Hematopoietic multipotent progenitor cell treated with erythropoietin and hydrocortisone succinate and interleukin-3 and kit ligand, for 4 days (in vitro differentiated cells): ENCODE results near the gene MBNL3.
A peak's percentile ranks its signal among the peaks of the same experiment; 100 is the strongest.

Experiments used
- DNase-seq: peaks from one replicate; pipeline ENCODE4 v3.0.0-alpha.2; 2015

Gene MBNL3

GRCh38 chrX:132413459-132413858 is 75.4 kb downstream of the MBNL3 start:
- DNase-seq: peak; percentile 15

GRCh38 chrX:132412208-132412607 is 76.6 kb downstream of the MBNL3 start:
- no peak for DNase-seq

GRCh38 chrX:132411310-132411977 is 77.4 kb downstream of the MBNL3 start:
- DNase-seq: no peak

GRCh38 chrX:132409780-132410556 is 78.9 kb downstream of the MBNL3 start:
- DNase-seq: peak; percentile 8

- no peak for DNase-seq
Measured at GRCh38 chrX:132407691-132408090, 81.1 kb downstream of the MBNL3 start.

- DNase-seq: no peak
Measured at GRCh38 chrX:132406106-132406505, 82.7 kb downstream of the MBNL3 start.

- DNase-seq: no peak
Measured at GRCh38 chrX:132404266-132404665, 84.6 kb downstream of the MBNL3 start.

GRCh38 chrX:132401935-132402334 is 86.9 kb downstream of the MBNL3 start:
- no peak for DNase-seq

GRCh38 chrX:132400706-132401105 is 88.1 kb downstream of the MBNL3 start:
- DNase-seq: no peak

- DNase-seq: no peak
Measured at GRCh38 chrX:132395645-132396044, 93.2 kb downstream of the MBNL3 start.

- no peak for DNase-seq
Measured at GRCh38 chrX:132395026-132395425, 93.8 kb downstream of the MBNL3 start.

GRCh38 chrX:132394591-132394990 is 94.2 kb downstream of the MBNL3 start:
- no peak for DNase-seq

- DNase-seq: no peak
Measured at GRCh38 chrX:132393992-132394391, 94.8 kb downstream of the MBNL3 start.

GRCh38 chrX:132393485-132393884 is 95.4 kb downstream of the MBNL3 start:
- no peak for DNase-seq

GRCh38 chrX:132393085-132393484 is 95.8 kb downstream of the MBNL3 start:
- DNase-seq: peak; percentile 40

GRCh38 chrX:132390792-132391191 is 98.0 kb downstream of the MBNL3 start:
- DNase-seq: no peak

GRCh38 chrX:132389480-132389879 is 99.4 kb downstream of the MBNL3 start:
- no peak for DNase-seq

GRCh38 chrX:132388371-132388770 is 100.5 kb downstream of the MBNL3 start:
- DNase-seq: no peak

GRCh38 chrX:132384301-132384700 is 104.5 kb downstream of the MBNL3 start:
- no peak for DNase-seq

GRCh38 chrX:132382068-132382467 is 106.8 kb downstream of the MBNL3 start:
- DNase-seq: no peak

- no peak for DNase-seq
Measured at GRCh38 chrX:132378281-132378680, 110.6 kb downstream of the MBNL3 start.

GRCh38 chrX:132375941-132376340 is 112.9 kb downstream of the MBNL3 start:
- DNase-seq: peak; percentile 16

GRCh38 chrX:132373610-132374009 is 115.2 kb downstream of the MBNL3 start:
- no peak for DNase-seq

- no peak for DNase-seq
Measured at GRCh38 chrX:132369617-132370326, 119.1 kb downstream of the MBNL3 start.
